GM10847 (cell line): ENCODE measurements around the gene ZMYM2.

Experiments
- POLR2A ChIP-seq: IDR thresholded peaks from 2 replicates; pipeline ENCODE4 v1.6.1; 2011; ENCODE audit not compliant: insufficient read length; ENCODE audit errors: extremely low read depth

ZMYM2 gene

DNA sequence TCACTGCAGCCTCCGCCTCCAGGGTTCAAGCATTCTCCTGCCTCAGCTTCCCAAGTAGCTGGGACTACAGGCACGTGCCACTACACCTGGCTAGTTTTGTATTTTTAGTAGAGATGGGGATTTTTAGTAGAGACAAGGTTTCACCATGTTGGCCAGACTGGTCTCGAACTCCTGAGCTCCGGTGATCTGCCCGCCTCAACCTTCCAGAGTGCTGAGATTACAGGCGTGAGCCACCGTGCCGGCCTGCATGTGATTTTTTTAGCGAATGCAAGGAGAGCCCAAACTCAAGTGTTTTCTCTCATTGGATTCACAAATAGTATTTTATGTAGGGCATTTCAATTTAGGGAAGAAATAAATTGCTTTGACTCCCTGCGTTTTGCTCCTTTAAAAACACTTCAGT lies 4.4 kb downstream of the ZMYM2 start:
- TF ChIP-seq POLR2A, result no peak

DNA sequence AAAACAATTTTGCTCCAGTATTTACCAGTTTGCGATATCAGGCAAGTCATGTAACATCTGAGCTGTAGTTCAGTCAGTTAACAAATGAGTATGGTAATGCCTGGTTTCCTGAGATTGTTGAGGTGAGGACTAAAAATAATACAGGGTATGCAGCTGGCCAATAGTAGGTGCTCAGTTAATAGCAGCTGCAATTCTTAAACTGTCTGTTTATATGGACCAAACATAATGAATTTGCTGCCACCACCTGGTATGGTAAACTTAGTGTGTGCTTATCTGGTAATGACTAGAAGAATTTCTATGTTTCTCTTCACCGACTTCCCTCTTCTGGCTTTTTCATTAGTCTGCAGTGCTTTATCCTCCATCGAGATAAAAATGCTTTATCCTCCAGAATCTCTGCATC lies 9.1 kb downstream of the ZMYM2 start:
- TF ChIP-seq POLR2A, result no peak

DNA sequence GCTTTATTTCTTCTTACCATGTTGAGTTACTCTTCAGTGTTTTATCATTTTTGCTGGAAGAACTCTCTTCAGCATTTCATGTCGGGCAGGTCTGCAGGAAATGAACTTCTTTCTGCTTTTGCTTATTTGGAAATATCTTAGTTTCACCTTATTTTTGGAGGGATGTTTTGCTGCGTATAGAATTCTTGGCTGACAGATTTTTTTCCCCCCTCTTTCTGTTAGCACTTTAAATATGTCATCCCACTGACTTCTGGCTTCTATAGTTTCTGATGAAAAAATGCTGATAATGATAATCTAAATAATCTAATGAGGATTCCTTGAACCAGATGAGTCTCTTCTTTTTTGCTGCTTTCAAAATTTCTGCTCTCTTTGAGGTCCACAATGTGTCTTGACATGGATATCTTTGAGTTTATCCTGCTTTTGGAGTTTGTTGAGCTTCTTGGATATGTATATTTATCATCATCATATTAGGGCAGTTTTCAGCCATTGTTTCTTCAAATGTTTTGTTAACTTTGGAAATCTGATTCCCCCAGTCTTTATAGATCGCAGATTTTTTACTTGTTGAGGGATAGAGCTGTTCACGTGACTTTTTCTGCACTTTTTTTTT lies 20.4 kb downstream of the ZMYM2 start:
- no peak for TF ChIP-seq POLR2A

GRCh38 chr13:19981685-19982238 lies 23.2 kb downstream of the ZMYM2 start:
- no peak for TF ChIP-seq POLR2A

- TF ChIP-seq POLR2A, result no peak
Observed at GRCh38 chr13:19982447-19983043, 24.0 kb downstream of the ZMYM2 start.

DNA sequence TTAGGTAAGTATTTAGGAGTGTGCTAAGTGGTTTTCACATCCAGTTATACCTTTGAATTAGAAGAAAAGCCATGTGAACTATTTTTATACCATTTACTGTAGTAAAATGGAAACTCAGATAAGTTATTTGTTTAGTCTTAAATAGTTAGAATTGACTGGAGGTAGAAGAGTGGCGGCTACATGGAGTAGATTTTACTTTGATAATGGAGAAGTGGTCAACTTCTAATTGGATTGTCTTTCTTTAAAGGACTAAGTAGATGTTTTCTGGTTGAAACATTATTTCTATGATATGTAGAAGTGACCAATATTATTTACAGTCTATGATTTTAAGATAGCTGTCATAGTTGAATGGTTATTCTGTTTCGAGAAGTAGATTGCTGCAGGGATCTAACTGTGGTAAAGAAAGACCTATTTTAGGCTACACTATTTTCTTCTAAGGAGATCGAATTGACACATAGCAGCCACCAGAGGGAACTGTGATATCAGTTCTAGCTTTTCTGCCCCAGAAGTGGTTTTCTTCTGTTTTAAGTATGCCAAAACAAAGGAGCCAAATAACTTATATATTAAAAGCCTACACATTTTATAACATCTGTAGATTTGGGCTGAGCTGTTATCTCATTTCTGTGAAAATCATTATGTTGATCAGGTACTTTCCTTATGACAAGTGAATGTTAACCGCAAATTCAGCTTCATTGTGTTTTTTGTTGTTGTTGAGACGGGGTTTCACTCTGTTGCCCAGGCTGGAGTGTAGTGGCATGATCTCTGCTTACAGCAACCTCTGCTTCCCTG lies 26.1 kb downstream of the ZMYM2 start:
- no peak for TF ChIP-seq POLR2A

DNA sequence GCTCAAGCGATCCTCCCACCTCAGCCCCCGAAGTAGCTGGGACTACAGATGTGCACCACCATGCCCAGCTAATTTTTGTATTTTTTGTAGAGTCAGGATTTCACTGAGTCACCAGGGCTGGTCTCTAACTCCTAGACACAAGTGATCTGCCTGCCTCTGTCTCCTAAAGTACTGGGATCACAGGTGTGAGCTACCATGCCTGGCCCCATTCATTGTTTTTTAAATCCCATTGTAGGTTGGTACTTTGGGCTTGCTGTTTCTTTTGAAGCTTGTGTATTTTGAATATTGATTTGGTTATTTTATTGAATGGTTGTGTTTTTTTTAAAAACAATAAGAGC lies 26.7 kb downstream of the ZMYM2 start:
- no peak for TF ChIP-seq POLR2A

DNA sequence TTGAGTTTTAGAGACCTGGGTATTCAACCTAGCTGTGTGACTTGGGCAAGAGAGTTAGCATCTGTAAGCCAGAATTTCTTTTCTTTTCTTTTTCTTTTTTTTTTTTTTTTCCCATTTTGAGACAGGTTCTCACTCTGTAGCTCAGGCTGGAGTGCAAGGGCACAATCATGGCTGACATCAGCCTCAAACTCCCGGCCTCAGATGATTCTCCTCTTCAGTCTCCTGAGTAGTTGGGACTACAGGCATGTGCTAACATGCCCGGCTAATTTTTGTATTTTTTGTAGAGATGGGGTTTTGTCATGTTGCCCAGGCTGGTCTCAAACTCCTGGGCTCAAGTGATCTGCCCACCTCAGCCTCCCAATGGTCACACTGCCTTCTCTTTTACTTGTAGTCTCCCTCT lies 33.0 kb downstream of the ZMYM2 start:
- TF ChIP-seq POLR2A, result no peak

DNA sequence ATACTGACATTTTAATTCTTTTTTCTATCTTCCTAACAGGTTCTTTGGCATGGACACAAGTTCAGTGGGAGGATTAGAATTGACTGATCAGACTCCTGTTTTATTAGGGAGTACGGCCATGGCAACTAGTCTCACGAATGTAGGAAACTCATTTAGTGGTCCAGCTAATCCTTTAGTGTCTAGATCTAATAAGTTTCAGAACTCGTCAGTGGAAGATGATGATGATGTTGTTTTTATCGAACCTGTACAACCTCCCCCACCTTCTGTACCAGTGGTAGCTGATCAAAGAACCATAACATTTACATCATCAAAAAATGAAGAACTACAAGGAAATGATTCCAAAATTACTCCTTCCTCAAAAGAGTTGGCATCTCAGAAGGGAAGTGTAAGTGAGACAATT lies 34.5 kb downstream of the ZMYM2 start:
- no peak for TF ChIP-seq POLR2A

GRCh38 chr13:19998960-19999359 lies 40.4 kb downstream of the ZMYM2 start:
- no peak for TF ChIP-seq POLR2A

DNA sequence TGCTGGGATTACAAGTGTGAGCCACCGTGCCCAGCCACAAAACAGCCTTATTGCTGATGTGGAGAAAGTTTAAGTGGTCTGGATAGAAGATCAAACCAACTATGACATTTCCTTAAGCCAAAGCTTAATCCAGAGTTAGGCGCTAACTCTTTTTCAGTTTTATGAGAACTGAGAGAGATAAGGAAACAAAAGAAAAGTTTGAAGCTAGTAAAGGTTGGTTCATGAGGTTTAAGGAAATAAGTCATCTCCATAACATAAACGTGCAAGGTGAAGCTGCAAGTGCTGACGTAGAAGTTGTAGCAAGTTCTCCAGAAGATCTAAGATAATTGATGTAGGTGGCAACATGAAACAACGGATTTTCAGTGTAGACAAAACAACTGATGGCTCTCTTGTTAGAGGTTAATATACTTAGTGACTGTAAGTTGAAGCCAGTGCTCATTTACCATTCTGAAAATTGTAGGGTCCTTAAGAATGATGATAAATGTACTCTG lies 41.6 kb downstream of the ZMYM2 start:
- TF ChIP-seq POLR2A, result no peak

GRCh38 chr13:20001366-20002190 lies 43.1 kb downstream of the ZMYM2 start:
- no peak for TF ChIP-seq POLR2A

DNA sequence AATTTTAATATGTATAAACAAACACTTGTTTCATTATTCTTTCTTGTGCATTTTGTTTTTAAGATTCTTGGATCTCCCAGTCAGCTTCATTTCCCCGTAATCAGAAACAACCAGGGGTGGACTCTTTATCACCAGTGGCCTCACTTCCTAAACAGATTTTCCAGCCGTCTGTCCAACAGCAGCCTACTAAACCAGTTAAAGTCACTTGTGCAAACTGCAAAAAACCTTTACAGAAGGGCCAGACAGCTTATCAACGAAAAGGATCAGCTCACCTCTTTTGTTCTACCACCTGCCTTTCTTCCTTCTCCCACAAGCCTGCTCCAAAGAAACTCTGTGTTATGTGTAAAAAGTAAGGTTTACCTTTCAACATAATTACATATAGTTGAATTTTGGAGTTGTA lies 44.3 kb downstream of the ZMYM2 start:
- no peak for TF ChIP-seq POLR2A

DNA sequence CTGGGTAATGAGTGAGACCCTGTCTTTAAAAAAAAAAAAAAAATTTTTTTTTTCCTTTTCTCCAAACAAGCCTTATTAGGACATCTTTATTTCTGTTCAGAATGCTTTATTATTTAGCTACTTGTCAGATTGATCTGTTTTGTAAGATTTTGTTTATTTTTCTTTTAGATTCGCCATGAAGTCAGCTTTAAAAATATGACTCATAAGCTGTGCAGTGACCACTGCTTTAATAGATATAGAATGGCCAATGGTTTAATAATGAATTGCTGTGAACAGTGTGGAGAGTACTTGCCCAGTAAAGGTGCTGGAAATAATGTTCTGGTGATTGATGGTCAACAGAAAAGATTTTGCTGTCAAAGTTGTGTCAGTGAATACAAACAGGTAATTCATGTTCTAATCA lies 47.7 kb downstream of the ZMYM2 start:
- no peak for TF ChIP-seq POLR2A

DNA sequence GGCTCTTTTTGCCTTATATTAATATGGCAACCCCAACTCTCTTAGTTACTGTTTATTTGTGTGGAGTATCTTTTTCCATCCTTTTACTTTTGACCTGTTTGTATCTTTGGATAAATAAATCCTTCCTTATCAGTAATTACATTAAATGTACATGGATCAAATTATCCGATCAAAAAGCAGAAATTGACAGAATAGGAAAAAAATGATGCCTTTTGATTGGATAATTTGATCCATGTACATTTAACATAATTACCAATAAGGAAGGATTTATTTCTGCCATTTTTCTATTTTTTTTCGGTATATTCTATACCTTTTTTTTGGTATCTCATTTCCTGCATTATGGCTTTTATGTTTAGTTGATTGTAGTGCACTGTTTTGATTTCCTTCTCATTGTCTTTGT lies 57.2 kb downstream of the ZMYM2 start:
- TF ChIP-seq POLR2A, result no peak

- no peak for TF ChIP-seq POLR2A
Observed at GRCh38 chr13:20016649-20017364, 58.3 kb downstream of the ZMYM2 start.
